Endothelial cell of umbilical vein (primary cell): Measurements from ENCODE around the gene CHMP1A. TPM values are rescaled to one million over a fixed set of nuclear protein-coding genes. Genes with fewer than 3 reads are reported as not detected.

Source experiments
- BruUV-seq: library from RNA; stranded (reverse); fragments of 400-500 nt; replicated peaks from 2 replicates; lab custom pipeline; 2021; lab: Mats Ljungman, UMichigan
- CTCF ChIA-PET: fragments of 300-600, 350-600 bp; sonication (Branson Sonifier 250); formaldehyde crosslinking; loops from one replicate; lab custom pipeline; 2021; ENCODE audit warnings: antibody characterized with exemption, inconsistent platforms; lab: Charles Lee
- POLR2A ChIA-PET: fragments of 300-600, 350-600 bp; sonication (Branson Sonifier 250); formaldehyde crosslinking; loops from one replicate; lab custom pipeline; 2021; ENCODE audit warnings: antibody characterized with exemption, inconsistent platforms; lab: Charles Lee
- DNase-seq: peaks from one replicate; pipeline ENCODE4 v3.0.0-alpha.2; 2011; ENCODE audit warnings: low read depth, low spot score
- FAIRE-seq: peaks from 2 replicates; lab custom pipeline; 2011; peaks lifted over from hg19 to GRCh38; lab: Jason Lieb, UNC
- H2AFZ ChIP-seq: 2 replicates; pipeline ENCODE4 v1.6.0; 2012; ENCODE audit warnings: low read depth, low read length, control low read depth, inconsistent platforms
- H3K27ac ChIP-seq: 2 replicates; pipeline ENCODE4 v1.5.1; 2011; ENCODE audit warnings: low read depth, mild to moderate bottlenecking, control low read depth, low read length, moderate library complexity; ENCODE audit not compliant: insufficient read depth
- H3K27me3 ChIP-seq, 2 experiments: 2 replicates each; pipeline versions ENCODE4 v1.6.0 to v1.6.1; 2011; ENCODE audit warnings: low read length in 2 of 2, mixed read lengths in 1 of 2; ENCODE audit not compliant: control insufficient read depth in 2 of 2, insufficient read depth in 2 of 2
- H3K36me3 ChIP-seq, 2 experiments: 2 replicates in 1 of 2; 3 replicates in 1 of 2; pipeline ENCODE4 v1.5.1; 2011; ENCODE audit warnings: low read length in 2 of 2, mild to moderate bottlenecking in 1 of 2, moderate library complexity in 1 of 2; ENCODE audit not compliant: control insufficient read depth in 2 of 2, insufficient read depth in 2 of 2; ENCODE audit errors: extremely low read depth in 1 of 2
- H3K4me1 ChIP-seq: 3 replicates; pipeline ENCODE4 v1.5.1; 2011; ENCODE audit warnings: mild to moderate bottlenecking, low read length; ENCODE audit not compliant: control insufficient read depth, insufficient read depth; ENCODE audit errors: extremely low read depth
- H3K4me2 ChIP-seq: 2 replicates; pipeline ENCODE4 v1.6.1; 2011; ENCODE audit warnings: low read length, control low read depth, mixed read lengths; ENCODE audit not compliant: insufficient read depth
- H3K4me3 ChIP-seq, 3 experiments: fragments of 200-600 bp in 1 of 3; sonication (generic), shearing (Covaris generic) in 1 of 3; replicated peaks in 1 of 3; 2 replicates each; pipeline ENCODE4 v1.5.1; 2011 to 2016; ENCODE audit warnings: control low read depth in 3 of 3, low read length in 3 of 3, mild to moderate bottlenecking in 2 of 3, inconsistent platforms in 1 of 3, low read depth in 1 of 3, moderate library complexity in 1 of 3; ENCODE audit not compliant: insufficient read depth in 1 of 3
- H3K79me2 ChIP-seq: 2 replicates; pipeline ENCODE4 v1.6.0; 2012; ENCODE audit warnings: low read length, inconsistent platforms; ENCODE audit not compliant: control insufficient read depth, insufficient read depth
- H3K9ac ChIP-seq: replicated peaks from 2 replicates; pipeline ENCODE3; 2011; ENCODE audit warnings: low read length, control low read depth; ENCODE audit not compliant: insufficient read depth; ENCODE audit errors: extremely low read depth
- H3K9me1 ChIP-seq: replicated peaks from 3 replicates; pipeline ENCODE4 v1.6.0; 2011; ENCODE audit warnings: mild to moderate bottlenecking, low read length; ENCODE audit not compliant: control insufficient read depth, insufficient read depth; ENCODE audit errors: extremely low read depth
- H3K9me3 ChIP-seq: replicated peaks from 2 replicates; pipeline ENCODE4 v1.5.1; 2012; ENCODE audit warnings: low read length, inconsistent platforms; ENCODE audit not compliant: control insufficient read depth, insufficient read depth
- H4K20me1 ChIP-seq: replicated peaks from 2 replicates; pipeline ENCODE3; 2011; ENCODE audit warnings: mild to moderate bottlenecking, low read length; ENCODE audit not compliant: control insufficient read depth, insufficient read depth; ENCODE audit errors: extremely low read depth
- CTCF ChIP-seq, 2 donors: IDR thresholded peaks; 1 replicate in 1 of 2; 2 replicates in 1 of 2; pipeline ENCODE4 v1.5.1; 2011; ENCODE audit warnings: low read length in 2 of 2, mild to moderate bottlenecking in 2 of 2, moderate library complexity in 2 of 2, control low read depth in 1 of 2, inconsistent platforms in 1 of 2, low read depth in 1 of 2; ENCODE audit not compliant: insufficient read depth in 1 of 2; ENCODE audit errors: extremely low read depth in 1 of 2
- EZH2 ChIP-seq: IDR thresholded peaks from 2 replicates; pipeline ENCODE4 v1.6.1; 2012; ENCODE audit warnings: borderline replicate concordance, low read depth, mild to moderate bottlenecking, moderate library complexity, low read length, inconsistent platforms; ENCODE audit not compliant: severe bottlenecking
- FOS ChIP-seq: IDR thresholded peaks from 2 replicates; pipeline ENCODE4 v1.6.1; 2011; ENCODE audit warnings: mild to moderate bottlenecking, low read length, moderate library complexity, borderline replicate concordance; ENCODE audit not compliant: insufficient read depth
- GATA2 ChIP-seq: IDR thresholded peaks from 2 replicates; pipeline ENCODE4 v1.7.0; 2011; ENCODE audit warnings: low read depth, mild to moderate bottlenecking, moderate library complexity, mixed read lengths, low read length; ENCODE audit not compliant: insufficient read length, insufficient read depth
- JUN ChIP-seq: IDR thresholded peaks from 2 replicates; pipeline ENCODE4 v1.6.1; 2011; ENCODE audit warnings: borderline replicate concordance, low read depth; ENCODE audit not compliant: insufficient read length, insufficient read depth
- MAX ChIP-seq: IDR thresholded peaks from 2 replicates; pipeline ENCODE4 v1.6.1; 2011; ENCODE audit not compliant: insufficient read depth, insufficient read length
- MYC ChIP-seq: IDR thresholded peaks from one replicate; pipeline ENCODE4 v1.6.1; 2011; ENCODE audit warnings: mild to moderate bottlenecking, low read depth, low read length
- POLR2A ChIP-seq: IDR thresholded peaks from 2 replicates; pipeline ENCODE4 v1.6.1; 2012; ENCODE audit warnings: low read depth, mild to moderate bottlenecking, control low read depth, low read length
- POLR2AphosphoS5 ChIP-seq: IDR thresholded peaks from 2 replicates; pipeline ENCODE4 v1.6.1; 2012; ENCODE audit warnings: low read depth, mild to moderate bottlenecking, control low read depth, low read length, moderate library complexity; ENCODE audit not compliant: insufficient read depth
- dilution Hi-C: fragments of 300-500 bp; cut with MboI; formaldehyde crosslinking; loops from one replicate; pipeline ENCODE4 v1.15.0; 2019; ENCODE audit warnings: low sequenced_read_pairs; ENCODE audit not compliant: extremely low pct_ligation_motif_present
- intact Hi-C: fragments of 100-400 bp; cut with micrococcal nuclease; formaldehyde crosslinking; loops from one replicate; pipeline ENCODE4 v1.10.0; 2022
- polyA plus RNA-seq, 4 experiments: library from polyadenylated mRNA; depleted of rRNA in 3 of 4; stranded (reverse) in 3 of 4; unstranded in 1 of 4; fragments of >200 nt; gene quantifications; 2 replicates each; pipeline versions ENCODE4 v1.2.1 to v1.2.3, GENCODE V29; 2011 to 2012; ENCODE audit warnings: missing spikeins in 1 of 4
- total RNA-seq: library from RNA; stranded (reverse); gene quantifications from 2 replicates; pipeline ENCODE4 v1.2.3, GENCODE V29; 2021

CHMP1A gene
- total and polyA plus RNA-seq, 2 donors (not counting 3 experiments of a cell fraction or from before 2014, with no cell fraction given), result 83.9 to 101 TPM

DNA sequence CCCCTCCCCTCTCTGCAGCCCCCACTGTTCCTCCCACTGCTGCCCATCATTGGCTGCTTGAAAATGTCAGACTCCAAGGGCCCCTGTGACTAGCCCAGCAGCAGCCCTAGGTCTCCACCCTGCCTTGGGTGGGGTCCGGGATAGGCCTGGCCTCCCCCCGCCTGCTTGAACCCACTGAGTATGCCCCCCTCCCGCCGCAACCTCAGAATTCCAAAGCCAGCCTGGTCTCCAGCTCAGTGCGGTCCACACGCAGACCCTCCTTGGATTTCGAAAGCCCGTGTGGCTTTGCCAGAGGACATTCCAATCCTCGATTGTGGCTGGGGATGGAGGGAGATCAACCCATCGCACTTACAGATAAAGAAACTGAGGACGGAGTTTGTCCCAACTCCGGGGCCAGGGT, 37.7 kb downstream of the CHMP1A start:
- DNase-seq (no peak), FAIRE-seq (no peak)
- H3K9me3 ChIP-seq, result no peaks in the 10 kb centered on the region
- no peak overlapping the region for H2AFZ ChIP-seq
- CTCF ChIA-PET, result no interaction called here
- intact Hi-C loops, result loop anchor here (5.0 kb wide), 1 partner anchor 38 kb away; no protein-coding TSS in a partner anchor
- dilution Hi-C loops, result no loop called here
- no peaks in the 10 kb centered on the region for H3K79me2 ChIP-seq
- H3K4me2 ChIP-seq, result no peak overlapping the region
- no peak overlapping the region for H3K27ac ChIP-seq
- TF ChIP-seq POLR2AphosphoS5 (no peak), FOS (no peak), EZH2 (no peak), JUN (no peak), MAX (no peak), POLR2A (no peak), CTCF (IDR thresholded peaks at IDR 0.05; ENCODE audit: extremely low read depth in 1 of 2, insufficient read depth in 1 of 2, low read depth in 1 of 2, low read length in 2 of 2) (no peak), MYC (no peak), GATA2 (no peak)
- no peak overlapping the region for H3K4me3 ChIP-seq
- peaks cover 0 to under 1% of the 10 kb centered on the region in 2 experiments for H3K27me3 ChIP-seq
- H3K36me3 ChIP-seq, result no peaks in the 10 kb centered on the region
- H4K20me1 ChIP-seq, result no peaks in the 10 kb centered on the region
- BruUV-seq, result no TSS peak
- H3K9ac ChIP-seq, result no peak overlapping the region
- H3K9me1 ChIP-seq, result no peaks in the 10 kb centered on the region
- H3K4me1 ChIP-seq, result peaks cover 14% of the 10 kb centered on the region
- POLR2A ChIA-PET, result no interaction called here
